Endothelial cell of umbilical vein (primary cell): Measurements from ENCODE around the gene MOB3A. TPM values are rescaled to one million over a fixed set of nuclear protein-coding genes. Genes with fewer than 3 reads are reported as not detected.

Experiments used
- BruUV-seq: library from RNA; stranded (reverse); fragments of 400-500 nt; replicated peaks from 2 replicates; lab custom pipeline; 2021; lab: Mats Ljungman, UMichigan
- CTCF ChIA-PET: fragments of 300-600, 350-600 bp; sonication (Branson Sonifier 250); formaldehyde crosslinking; loops from one replicate; lab custom pipeline; 2021; ENCODE audit warnings: antibody characterized with exemption, inconsistent platforms; lab: Charles Lee
- POLR2A ChIA-PET: fragments of 300-600, 350-600 bp; sonication (Branson Sonifier 250); formaldehyde crosslinking; loops from one replicate; lab custom pipeline; 2021; ENCODE audit warnings: antibody characterized with exemption, inconsistent platforms; lab: Charles Lee
- DNase-seq: peaks from one replicate; pipeline ENCODE4 v3.0.0-alpha.2; 2011; ENCODE audit warnings: low read depth, low spot score
- FAIRE-seq: peaks from 2 replicates; lab custom pipeline; 2011; peaks lifted over from hg19 to GRCh38; lab: Jason Lieb, UNC
- H2AFZ ChIP-seq: 2 replicates; pipeline ENCODE4 v1.6.0; 2012; ENCODE audit warnings: low read depth, low read length, control low read depth, inconsistent platforms
- H3K27ac ChIP-seq: 2 replicates; pipeline ENCODE4 v1.5.1; 2011; ENCODE audit warnings: low read depth, mild to moderate bottlenecking, control low read depth, low read length, moderate library complexity; ENCODE audit not compliant: insufficient read depth
- H3K27me3 ChIP-seq, 2 experiments: 2 replicates each; pipeline versions ENCODE4 v1.6.0 to v1.6.1; 2011; ENCODE audit warnings: low read length in 2 of 2, mixed read lengths in 1 of 2; ENCODE audit not compliant: control insufficient read depth in 2 of 2, insufficient read depth in 2 of 2
- H3K36me3 ChIP-seq, 2 experiments: 2 replicates in 1 of 2; 3 replicates in 1 of 2; pipeline ENCODE4 v1.5.1; 2011; ENCODE audit warnings: low read length in 2 of 2, mild to moderate bottlenecking in 1 of 2, moderate library complexity in 1 of 2; ENCODE audit not compliant: control insufficient read depth in 2 of 2, insufficient read depth in 2 of 2; ENCODE audit errors: extremely low read depth in 1 of 2
- H3K4me1 ChIP-seq: 3 replicates; pipeline ENCODE4 v1.5.1; 2011; ENCODE audit warnings: mild to moderate bottlenecking, low read length; ENCODE audit not compliant: control insufficient read depth, insufficient read depth; ENCODE audit errors: extremely low read depth
- H3K4me2 ChIP-seq: 2 replicates; pipeline ENCODE4 v1.6.1; 2011; ENCODE audit warnings: low read length, control low read depth, mixed read lengths; ENCODE audit not compliant: insufficient read depth
- H3K4me3 ChIP-seq, 3 experiments: fragments of 200-600 bp in 1 of 3; sonication (generic), shearing (Covaris generic) in 1 of 3; replicated peaks in 1 of 3; 2 replicates each; pipeline ENCODE4 v1.5.1; 2011 to 2016; ENCODE audit warnings: control low read depth in 3 of 3, low read length in 3 of 3, mild to moderate bottlenecking in 2 of 3, inconsistent platforms in 1 of 3, low read depth in 1 of 3, moderate library complexity in 1 of 3; ENCODE audit not compliant: insufficient read depth in 1 of 3
- H3K79me2 ChIP-seq: 2 replicates; pipeline ENCODE4 v1.6.0; 2012; ENCODE audit warnings: low read length, inconsistent platforms; ENCODE audit not compliant: control insufficient read depth, insufficient read depth
- H3K9ac ChIP-seq: replicated peaks from 2 replicates; pipeline ENCODE3; 2011; ENCODE audit warnings: low read length, control low read depth; ENCODE audit not compliant: insufficient read depth; ENCODE audit errors: extremely low read depth
- H3K9me1 ChIP-seq: replicated peaks from 3 replicates; pipeline ENCODE4 v1.6.0; 2011; ENCODE audit warnings: mild to moderate bottlenecking, low read length; ENCODE audit not compliant: control insufficient read depth, insufficient read depth; ENCODE audit errors: extremely low read depth
- H3K9me3 ChIP-seq: replicated peaks from 2 replicates; pipeline ENCODE4 v1.5.1; 2012; ENCODE audit warnings: low read length, inconsistent platforms; ENCODE audit not compliant: control insufficient read depth, insufficient read depth
- H4K20me1 ChIP-seq: replicated peaks from 2 replicates; pipeline ENCODE3; 2011; ENCODE audit warnings: mild to moderate bottlenecking, low read length; ENCODE audit not compliant: control insufficient read depth, insufficient read depth; ENCODE audit errors: extremely low read depth
- CTCF ChIP-seq, 2 donors: IDR thresholded peaks; 1 replicate in 1 of 2; 2 replicates in 1 of 2; pipeline ENCODE4 v1.5.1; 2011; ENCODE audit warnings: low read length in 2 of 2, mild to moderate bottlenecking in 2 of 2, moderate library complexity in 2 of 2, control low read depth in 1 of 2, inconsistent platforms in 1 of 2, low read depth in 1 of 2; ENCODE audit not compliant: insufficient read depth in 1 of 2; ENCODE audit errors: extremely low read depth in 1 of 2
- EZH2 ChIP-seq: IDR thresholded peaks from 2 replicates; pipeline ENCODE4 v1.6.1; 2012; ENCODE audit warnings: borderline replicate concordance, low read depth, mild to moderate bottlenecking, moderate library complexity, low read length, inconsistent platforms; ENCODE audit not compliant: severe bottlenecking
- GATA2 ChIP-seq: IDR thresholded peaks from 2 replicates; pipeline ENCODE4 v1.7.0; 2011; ENCODE audit warnings: low read depth, mild to moderate bottlenecking, moderate library complexity, mixed read lengths, low read length; ENCODE audit not compliant: insufficient read length, insufficient read depth
- MAX ChIP-seq: IDR thresholded peaks from 2 replicates; pipeline ENCODE4 v1.6.1; 2011; ENCODE audit not compliant: insufficient read depth, insufficient read length
- MYC ChIP-seq: IDR thresholded peaks from one replicate; pipeline ENCODE4 v1.6.1; 2011; ENCODE audit warnings: mild to moderate bottlenecking, low read depth, low read length
- POLR2A ChIP-seq: IDR thresholded peaks from 2 replicates; pipeline ENCODE4 v1.6.1; 2012; ENCODE audit warnings: low read depth, mild to moderate bottlenecking, control low read depth, low read length
- POLR2AphosphoS5 ChIP-seq: IDR thresholded peaks from 2 replicates; pipeline ENCODE4 v1.6.1; 2012; ENCODE audit warnings: low read depth, mild to moderate bottlenecking, control low read depth, low read length, moderate library complexity; ENCODE audit not compliant: insufficient read depth
- dilution Hi-C: fragments of 300-500 bp; cut with MboI; formaldehyde crosslinking; loops from one replicate; pipeline ENCODE4 v1.15.0; 2019; ENCODE audit warnings: low sequenced_read_pairs; ENCODE audit not compliant: extremely low pct_ligation_motif_present
- intact Hi-C: fragments of 100-400 bp; cut with micrococcal nuclease; formaldehyde crosslinking; loops from one replicate; pipeline ENCODE4 v1.10.0; 2022
- polyA plus RNA-seq, 4 experiments: library from polyadenylated mRNA; depleted of rRNA in 3 of 4; stranded (reverse) in 3 of 4; unstranded in 1 of 4; fragments of >200 nt; gene quantifications; 2 replicates each; pipeline versions ENCODE4 v1.2.1 to v1.2.3, GENCODE V29; 2011 to 2012; ENCODE audit warnings: missing spikeins in 1 of 4
- total RNA-seq: library from RNA; stranded (reverse); gene quantifications from 2 replicates; pipeline ENCODE4 v1.2.3, GENCODE V29; 2021

The MOB3A gene
- total and polyA plus RNA-seq, 2 donors (not counting 3 experiments of a cell fraction or from before 2014, with no cell fraction given), result 46.5 to 59.7 TPM

DNA sequence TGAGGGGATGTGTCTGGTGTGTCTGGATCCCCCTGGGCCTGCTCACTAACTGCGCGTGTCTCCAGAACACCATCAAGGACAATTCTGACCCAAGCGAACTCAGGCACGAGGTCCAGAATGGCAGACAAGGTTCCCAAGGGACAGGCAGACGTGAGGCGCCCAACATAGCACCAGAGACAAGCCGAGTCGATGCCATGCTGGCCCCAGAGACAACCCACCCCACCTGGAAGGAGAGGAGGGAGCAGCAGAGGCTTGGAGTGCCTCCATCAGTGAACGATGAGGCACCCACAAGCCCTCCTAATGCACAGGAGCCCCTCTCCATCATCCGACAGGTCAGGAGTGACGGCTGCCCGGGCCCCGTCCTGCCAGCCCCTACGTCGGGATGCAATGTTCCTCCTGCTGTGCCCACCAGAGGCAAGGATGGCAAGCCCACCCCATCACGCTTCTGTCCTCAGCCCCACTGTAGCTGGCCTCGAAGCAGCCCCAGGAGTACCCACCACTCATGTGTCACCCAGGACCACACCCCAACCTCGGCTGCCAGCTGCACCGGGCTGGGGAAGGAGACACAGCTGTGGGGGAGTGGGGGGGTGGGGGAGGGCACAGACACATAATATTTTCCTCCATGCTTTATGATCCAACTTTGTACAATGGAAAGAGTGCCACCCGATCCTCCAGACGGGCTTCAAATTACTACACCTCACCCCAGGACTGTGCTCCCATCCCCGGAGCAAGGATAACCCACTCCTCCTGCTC, 43.4 kb upstream of the MOB3A start:
- no peak overlapping the region for H3K4me2 ChIP-seq
- FAIRE-seq (no peak), DNase-seq (no peak)
- no peaks in the 10 kb centered on the region for H3K4me1 ChIP-seq
- dilution Hi-C loops, result no loop called here
- H3K79me2 ChIP-seq, result peaks cover 67% of the 10 kb centered on the region
- H3K9ac ChIP-seq, result no peak overlapping the region
- no peak overlapping the region for H2AFZ ChIP-seq
- H3K36me3 ChIP-seq, result peaks cover 7 to 38% of the 10 kb centered on the region in 2 experiments
- POLR2A ChIA-PET, result no interaction called here
- no peaks in the 10 kb centered on the region for H3K27me3 ChIP-seq
- CTCF ChIA-PET, result no interaction called here
- no peak overlapping the region for H3K27ac ChIP-seq
- BruUV-seq, result no TSS peak
- no peaks in the 10 kb centered on the region for H3K9me1 ChIP-seq
- TF ChIP-seq MAX, result no peak
- TF ChIP-seq GATA2, result no peak
- TF ChIP-seq POLR2A, result no peak
- no peak for TF ChIP-seq MYC
- TF ChIP-seq EZH2, result no peak
- TF ChIP-seq CTCF (IDR thresholded peaks at IDR 0.05; ENCODE audit: extremely low read depth in 1 of 2, insufficient read depth in 1 of 2, low read depth in 1 of 2, low read length in 2 of 2), result no peak
- TF ChIP-seq POLR2AphosphoS5, result no peak
- no peaks in the 10 kb centered on the region for H4K20me1 ChIP-seq
- no peaks in the 10 kb centered on the region for H3K9me3 ChIP-seq
- intact Hi-C loops, result no loop called here
- no peak overlapping the region for H3K4me3 ChIP-seq
